GM19468 (cell line): ENCODE measurements around the gene SLC25A47.
"Not testable (repeated sequence)": the region's sequence is repeated elsewhere in the genome, so short reads cannot be mapped to it uniquely, and the experiment has no call there.

Experiments used
- ATAC-seq: cut with Tn5 transposase; IDR thresholded peaks from one replicate; pipeline ENCODE4 v1.9.1; 2021; ENCODE audit warnings: mild to moderate bottlenecking, moderate library complexity, moderate number of reproducible peaks; ENCODE audit not compliant: unreplicated experiment; ENCODE audit errors: extremely low read depth

Gene SLC25A47, protein sequence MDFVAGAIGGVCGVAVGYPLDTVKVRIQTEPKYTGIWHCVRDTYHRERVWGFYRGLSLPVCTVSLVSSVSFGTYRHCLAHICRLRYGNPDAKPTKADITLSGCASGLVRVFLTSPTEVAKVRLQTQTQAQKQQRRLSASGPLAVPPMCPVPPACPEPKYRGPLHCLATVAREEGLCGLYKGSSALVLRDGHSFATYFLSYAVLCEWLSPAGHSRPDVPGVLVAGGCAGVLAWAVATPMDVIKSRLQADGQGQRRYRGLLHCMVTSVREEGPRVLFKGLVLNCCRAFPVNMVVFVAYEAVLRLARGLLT

DNA sequence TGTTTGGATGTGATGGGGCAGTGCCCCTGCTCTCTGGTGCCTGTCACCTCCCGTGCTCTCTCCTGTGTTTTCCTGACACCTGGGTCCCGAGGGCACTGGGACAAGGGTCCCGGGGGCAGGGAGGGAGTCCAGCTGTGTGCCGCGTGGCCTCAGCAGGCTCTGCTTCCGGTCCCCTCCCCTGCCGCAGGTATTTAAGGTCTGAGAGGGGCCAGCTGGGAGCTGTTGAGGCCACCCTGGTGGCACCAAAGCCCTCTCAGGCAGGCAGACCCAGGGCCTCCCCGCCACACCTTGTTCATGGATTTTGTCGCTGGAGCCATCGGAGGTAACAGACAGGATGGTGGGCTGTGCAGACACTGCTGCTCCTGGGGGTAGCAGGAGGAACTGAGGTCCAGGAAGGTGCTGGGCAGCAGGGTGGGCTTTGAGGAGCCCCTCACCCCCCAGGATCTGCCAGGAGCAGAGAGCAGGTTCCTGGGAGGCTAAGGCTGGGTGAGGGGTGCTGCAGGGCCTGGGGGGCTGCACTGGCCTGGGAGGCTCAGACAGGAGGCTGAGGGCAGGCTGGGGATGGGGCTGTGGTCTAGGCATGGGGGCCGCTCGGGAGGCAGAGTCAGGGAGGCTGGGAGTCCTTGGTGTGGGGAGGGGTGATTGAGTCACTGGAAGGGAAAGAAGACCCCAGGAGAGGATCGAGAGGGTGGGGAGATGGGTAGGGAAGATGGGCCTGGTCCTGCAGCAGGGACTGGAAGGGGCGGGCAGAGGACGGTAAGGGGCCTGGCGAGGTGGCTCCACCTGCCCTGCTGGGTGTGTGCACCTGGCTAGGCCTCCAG, at the start of gene SLC25A47:
SLC25A47 (plus strand) TSS at position 219 of the 821 bp plus-strand sequence; CDS start at position 295, 76 bp downstream.
- ATAC-seq, result no peak

DNA sequence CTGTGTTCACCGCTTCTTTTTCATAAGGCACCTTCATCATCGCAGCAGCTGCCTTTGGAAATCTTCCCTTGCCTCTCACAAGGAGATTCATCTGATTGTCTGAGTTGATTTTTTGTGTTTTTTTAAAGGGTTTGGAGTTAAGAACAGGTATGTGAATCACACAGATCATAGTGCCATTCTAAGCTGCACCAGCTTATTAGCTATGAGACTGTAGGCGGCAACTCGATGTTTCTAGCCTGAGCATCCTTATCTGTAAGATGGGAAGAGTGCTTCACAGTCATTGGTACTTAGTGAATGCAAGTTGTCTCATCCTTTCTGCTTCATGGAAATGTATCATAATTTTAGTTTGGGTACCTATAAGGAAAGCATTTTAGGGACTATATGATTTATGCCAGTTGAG, 48.9 kb upstream of the SLC25A47 start:
- ATAC-seq, result no peak

DNA sequence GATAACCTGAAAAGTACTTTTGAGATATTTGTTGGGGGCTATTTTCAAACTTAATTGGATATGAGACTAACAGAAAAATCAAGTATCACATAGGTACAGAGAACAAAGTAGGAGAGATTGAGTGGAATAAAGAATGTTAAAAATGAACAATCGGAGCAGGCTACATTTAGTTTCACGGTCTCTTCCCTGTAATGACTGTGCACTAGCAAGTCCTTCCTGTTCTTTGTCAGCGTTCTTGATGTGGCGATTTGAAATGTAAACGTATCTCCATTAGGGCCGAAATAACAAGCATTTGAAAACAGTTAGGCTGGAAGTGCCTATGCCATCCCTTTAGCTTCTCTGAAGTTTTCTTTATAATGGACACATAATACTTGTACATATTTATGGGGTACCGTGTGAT, 47.9 kb upstream of the SLC25A47 start:
- no peak for ATAC-seq

DNA sequence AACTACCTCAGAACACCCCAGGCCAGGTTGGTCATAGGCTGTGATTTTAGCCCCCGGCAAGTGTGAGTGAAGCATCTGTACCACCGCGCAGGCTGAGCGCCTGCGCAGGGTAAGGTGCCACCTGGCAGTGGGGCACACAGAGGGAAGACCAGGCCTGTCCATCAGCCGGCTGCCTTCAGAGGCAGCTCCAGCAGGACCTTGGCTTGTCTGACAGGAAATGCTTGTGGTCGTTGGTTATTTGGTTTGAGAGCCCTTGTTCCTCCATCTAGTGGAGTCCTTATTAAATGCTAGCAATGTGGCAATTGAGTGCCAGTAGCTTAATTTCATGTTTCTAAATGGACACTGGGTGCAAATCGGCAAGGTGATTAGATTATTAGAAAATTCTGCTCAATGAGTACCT, 44.4 kb upstream of the SLC25A47 start:
- ATAC-seq, result no peak

DNA sequence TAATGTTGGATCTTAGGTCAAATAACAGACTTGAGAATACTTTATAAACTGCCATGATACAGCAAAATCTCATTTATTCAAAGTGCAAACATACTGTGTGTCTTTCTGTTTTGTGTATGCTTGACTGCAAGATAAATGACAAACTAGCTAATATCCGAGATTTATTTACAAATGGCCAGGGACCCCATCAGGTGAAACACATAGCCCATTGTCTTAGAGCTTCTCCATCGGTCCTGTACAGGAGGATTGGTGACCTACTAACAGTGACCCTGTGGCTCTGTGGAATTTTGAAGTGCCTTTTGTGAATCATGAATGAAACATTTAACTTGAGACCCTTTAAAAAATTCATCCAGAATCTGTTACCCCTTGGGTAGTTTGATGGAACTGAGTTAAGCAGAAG, 44.0 kb upstream of the SLC25A47 start:
- no peak for ATAC-seq

DNA sequence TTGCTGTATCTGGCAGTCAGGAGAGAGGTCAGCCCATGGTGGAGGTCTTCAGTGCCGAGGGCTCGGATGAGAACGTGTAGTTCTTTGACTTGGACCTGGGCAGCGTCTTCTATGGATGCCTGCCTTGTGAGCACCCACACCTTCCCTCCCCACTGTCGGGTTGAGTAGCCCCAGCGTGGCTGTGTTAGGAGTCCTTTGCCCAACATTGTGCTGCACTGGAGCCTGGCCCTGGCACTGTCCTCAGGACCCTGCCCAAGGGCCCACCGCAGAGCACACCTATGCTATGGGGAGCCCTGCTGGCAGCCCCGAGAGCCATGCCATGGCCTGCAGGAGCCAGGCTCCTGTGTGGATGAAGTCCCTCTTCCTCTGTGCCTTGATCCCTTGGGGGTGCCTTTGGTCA, 43.6 kb upstream of the SLC25A47 start:
- ATAC-seq, result no peak

DNA sequence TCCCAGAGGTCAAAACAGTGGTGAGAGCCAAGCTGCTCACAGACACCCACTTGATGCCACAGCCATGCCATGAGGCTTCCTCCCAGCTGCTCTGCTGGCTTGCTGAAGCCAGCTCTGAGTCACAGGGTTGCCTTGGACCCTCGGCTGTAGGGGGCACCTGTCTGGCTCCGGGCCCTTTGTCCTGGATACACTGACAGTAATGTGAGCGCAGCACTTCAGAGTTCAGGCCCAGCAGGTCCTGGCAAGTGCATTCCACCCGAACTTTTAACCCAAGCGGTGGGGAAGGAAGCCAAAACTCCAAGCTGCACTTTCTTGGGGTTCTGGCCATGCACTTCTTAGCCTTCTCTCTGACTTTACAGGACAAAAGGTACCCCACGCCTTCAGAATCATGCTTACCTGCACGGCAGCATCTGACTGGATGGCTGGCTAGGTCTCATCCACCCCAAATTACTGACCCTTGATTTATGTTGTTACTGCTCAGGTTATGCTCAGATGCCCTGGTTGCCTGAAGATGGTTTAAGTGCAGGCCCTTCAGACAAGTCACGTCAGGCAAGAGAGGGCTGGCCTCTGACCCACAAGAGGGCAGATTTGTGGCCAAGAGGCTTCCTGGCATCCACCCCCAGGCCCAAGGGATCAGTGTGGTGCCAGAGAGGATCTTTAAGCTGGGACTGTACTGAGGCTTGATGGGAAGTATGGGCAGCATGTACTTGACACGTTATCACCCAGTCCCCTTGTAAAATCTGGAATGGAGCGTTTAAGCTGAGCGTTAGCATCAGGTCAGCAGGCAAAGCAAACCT, 41.7 kb upstream of the SLC25A47 start:
- ATAC-seq, result no peak

DNA sequence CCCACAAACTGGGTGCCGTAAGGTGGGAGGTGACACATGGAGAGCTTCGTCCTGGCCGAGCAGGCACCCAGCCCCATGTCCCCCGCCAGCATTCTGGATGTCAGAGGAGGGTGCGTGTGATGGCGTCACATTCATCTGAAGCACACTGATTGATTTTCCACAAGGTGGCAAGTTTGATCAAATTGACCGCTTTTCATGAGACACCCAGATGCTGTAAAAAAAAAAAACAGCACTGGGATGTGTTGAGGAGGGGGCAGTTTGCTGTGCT, 41.1 kb upstream of the SLC25A47 start:
- ATAC-seq, result no peak

DNA sequence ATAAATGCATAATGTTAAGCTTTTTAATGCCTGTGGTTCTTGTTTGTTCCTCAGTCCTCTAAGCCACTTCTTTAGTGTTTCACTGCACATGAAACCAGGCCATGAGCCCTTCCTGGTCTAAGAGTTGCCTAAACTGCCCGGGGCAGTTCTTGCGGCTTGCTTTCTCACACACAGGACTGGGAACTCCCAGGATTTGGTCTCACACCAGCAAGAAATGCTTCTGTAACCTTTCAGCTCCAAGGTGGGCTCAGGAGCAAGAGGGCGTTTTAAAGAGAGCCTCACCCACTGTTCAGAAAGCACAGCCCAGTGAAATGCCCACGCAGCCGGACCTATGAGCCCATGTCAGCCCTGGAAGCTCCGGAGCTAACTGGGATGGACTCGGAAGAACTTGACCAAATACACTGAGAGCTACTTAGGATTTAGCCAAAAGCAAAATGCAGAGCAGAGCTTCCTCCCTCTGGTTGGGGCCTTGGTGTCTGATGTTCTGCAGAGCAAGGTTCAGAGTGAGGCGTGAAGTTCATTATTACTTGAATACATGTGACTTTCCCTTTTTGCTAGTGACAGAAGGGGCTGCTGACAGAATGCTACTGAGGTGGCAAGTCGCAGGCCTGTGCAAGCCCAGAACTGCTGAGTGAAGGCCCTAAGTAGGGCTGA, 40.2 kb upstream of the SLC25A47 start:
- ATAC-seq, result no peak

DNA sequence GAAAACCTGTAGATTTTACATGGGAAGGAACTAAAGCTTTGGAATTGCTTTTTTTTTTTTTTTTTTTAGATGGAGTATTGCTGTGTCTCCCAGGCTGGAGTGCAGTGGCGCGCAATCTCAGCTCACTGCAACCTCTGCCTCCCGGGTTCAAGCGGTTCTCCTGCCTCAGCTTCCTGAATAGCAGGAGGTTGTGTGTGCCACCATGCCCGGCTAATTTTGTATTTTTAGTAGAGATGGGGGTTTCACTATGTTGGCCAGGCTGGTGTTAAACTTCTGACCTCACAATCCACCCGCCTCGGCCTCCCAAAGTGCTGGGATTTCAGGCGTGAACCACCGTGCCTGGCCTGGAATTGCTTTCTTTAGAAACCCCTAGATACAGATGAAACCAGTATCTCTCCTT, 39.7 kb upstream of the SLC25A47 start:
- ATAC-seq, result not testable (repeated sequence)

DNA sequence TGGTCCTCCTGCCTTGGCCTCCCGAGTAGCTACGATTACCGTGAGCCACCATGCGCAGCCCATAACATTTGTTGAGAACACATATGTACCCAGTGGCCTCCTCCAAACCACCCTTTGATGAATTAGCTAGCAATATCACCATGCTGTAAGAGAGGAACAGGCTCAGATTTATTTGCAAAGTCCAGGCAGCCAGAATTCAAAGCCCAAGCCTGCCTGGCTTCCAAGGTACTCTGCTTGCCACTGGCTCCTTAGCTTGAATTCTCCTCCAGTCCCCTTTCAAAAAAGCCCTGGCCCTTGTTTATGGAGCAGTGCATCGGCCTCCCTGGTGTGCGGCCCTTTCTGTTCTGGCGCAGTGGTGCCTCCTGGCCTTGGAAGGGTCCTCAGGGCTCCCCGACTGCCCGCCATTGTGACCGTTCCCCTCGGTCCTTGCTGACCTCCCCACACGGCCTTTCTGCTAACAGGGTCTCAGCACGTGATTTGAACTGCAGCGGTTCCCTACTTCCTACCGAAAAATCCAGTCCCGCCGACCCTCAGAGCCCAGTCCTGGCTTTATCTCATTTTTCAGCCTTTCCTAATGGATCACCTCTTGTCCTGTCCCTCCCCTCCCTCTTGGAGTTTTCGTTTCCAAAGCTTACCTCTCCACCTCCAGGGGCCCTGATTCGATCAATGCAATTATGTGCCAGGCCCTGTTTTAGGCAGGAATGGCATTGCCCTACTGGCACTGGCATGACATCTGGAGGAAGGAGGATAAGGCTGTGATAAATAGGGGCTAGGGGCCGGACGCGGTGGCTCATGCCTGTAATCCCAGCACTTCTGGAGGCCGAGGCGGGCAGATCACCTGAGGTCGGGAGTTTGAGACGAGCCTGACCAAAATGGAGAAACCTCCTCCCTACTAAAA, 38.9 kb upstream of the SLC25A47 start:
- no peak for ATAC-seq

DNA sequence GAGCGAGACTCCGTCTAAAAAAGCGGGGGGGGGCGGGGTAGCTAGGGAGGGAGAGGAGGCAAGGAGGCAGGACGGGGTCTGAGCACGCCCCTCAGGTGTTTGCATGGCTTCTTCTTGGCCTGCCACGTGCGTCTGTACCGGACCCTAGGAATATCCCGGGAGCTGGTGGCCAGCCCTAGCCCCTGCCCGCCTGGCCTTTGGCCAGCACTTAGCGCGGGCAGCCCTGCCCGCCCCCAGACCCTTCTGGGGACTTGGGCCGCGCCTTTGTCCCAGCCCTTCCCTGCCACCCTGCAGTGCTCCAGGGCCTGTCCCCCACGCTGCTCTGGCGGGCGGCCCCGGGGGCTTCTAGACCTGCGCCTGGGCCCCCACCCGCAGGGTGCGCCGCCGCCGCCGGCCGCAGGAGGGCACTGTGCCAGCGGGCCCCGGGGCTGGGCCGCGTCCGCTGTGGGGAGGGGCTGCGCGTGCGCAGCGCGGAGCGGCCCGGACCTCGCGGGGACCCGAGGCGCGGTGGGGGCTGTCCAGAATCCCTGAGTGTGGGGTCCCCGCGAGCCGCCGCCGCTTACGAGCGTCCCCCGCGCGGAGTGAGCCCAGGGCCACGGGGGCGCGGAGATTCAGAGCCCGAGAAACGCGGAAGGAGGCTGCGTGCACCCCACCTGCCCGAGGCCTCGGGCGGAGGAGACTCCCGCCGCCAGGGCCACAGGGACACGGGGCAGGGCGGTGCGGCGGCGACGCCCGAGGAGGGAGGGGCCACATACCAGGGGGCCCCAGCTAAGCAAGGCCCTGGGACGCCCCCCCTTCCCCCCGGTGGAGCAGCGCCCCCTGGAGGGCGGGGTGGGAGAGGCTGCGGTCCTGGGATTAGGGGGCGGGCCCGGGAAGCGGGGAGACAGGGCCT, 37.9 kb upstream of the SLC25A47 start:
- ATAC-seq, result peak; percentile 86

DNA sequence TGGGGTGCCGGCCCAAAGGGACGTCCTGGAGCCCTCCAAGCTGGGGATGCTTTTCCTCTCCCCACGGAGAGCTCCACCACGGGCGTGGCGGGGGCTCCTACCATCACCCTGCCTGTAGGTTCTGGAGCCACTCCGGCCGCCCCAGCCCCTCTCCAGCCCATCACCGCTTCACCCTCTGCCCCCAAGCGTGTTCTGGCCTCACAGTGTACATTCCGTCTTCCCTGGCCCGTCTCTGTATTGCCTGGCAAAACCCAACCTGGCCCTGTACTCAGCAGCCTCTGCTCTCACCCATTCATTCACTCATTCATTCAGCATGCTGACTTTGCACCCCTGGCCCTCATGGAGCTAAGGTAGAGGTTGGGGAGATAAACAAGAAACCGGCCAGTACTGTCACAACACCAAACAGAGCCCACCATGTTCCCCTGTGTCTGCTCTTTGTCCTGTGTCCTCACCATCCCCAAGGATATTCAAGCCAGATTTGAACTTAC, 37.2 kb upstream of the SLC25A47 start:
- no peak for ATAC-seq

DNA sequence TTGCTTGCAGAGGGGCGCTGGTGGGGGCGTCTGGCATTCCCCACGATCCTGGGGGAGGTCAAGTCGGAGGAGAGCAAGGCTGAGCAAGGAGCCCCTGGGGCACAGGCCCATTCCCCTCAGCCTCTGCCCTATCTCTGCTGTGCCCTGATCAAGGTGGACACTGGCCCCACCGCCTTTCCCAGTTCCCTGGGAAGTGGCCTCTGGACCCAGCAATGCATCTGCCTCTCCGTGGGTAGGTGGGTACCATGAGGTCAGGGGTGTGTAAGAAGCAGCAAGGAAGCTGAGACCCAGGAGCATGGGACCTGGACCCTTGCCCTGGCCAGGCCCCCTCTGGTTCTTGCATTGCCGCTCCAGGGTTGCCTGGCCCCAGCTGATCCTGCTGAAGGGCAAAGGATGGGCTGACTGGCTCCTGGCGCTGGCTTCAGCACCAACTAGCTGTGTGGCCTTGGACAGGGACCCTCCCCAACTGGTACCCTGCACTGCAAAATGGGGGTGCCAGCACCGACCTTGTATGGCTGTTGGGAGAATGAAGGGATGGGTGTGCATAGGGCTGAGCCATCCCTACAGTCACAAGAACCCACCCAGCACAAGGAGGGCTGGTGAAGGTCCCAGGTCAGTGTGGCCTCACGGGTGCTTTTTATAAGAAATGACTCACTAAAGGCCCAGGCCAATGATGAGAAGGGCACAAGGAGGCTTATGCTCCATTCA, 36.5 kb upstream of the SLC25A47 start:
- ATAC-seq, result no peak

DNA sequence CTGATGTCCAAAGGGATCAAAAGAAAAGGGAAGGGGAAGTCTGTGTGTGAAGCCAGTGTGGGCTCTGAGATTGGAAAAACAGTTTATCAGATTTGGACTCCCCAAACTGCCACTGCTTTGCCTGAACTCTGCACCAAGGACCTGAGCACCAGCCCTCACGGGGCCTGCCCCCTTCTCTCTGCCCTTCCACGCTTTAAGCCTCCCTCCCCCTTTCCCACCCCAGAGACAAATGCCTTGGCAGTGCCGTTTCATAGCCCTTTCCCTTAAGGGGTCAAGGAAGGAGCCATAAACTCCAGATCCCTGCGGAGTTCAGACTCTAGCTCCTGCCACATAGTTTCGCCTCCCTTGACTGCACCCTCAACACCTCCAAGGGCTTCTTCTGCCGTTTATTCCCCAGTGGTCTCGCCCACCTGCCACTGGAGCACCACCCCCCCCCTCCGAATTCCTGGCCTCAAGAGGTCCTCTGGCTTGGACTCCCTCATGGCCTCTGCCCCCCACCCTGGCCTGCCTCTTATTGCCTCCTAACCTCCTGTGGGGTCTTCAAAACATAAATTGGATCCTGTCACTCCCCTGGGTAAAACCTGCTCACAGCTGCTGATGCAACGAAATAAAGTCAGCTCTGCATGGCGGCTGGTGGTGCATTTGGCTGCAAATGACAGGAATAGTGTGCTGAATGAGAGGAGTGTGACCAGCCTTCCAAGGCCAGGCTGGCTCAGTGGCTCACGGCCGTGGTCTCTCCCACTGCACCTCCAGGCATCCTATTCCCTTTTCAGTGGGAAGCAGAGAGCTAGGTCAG, 35.7 kb upstream of the SLC25A47 start:
- no peak for ATAC-seq

DNA sequence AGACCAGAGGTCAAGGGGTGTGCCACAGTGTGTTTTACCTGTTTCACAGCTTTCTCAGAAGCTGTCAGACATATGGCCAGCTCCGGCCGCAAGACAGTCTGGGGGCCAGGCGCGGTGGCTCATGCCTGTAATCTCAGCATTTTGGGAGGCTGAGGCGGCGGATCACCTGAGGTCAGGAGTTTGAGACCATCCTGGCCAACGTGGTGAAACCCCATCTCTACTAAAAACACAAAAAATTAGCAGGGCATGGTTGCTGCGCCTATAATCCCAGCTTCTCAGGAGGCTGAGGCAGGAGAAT, 35.2 kb upstream of the SLC25A47 start:
- not testable (repeated sequence) for ATAC-seq
